HG02610 (cell line): ENCODE results near the gene CT45A9.
"Not testable (repeated sequence)": the region's sequence is repeated elsewhere in the genome, so short reads cannot be mapped to it uniquely, and the experiment has no call there.

ENCODE experiments used
- ATAC-seq: cut with Tn5 transposase; IDR thresholded peaks from one replicate; pipeline ENCODE4 v1.9.1; 2021; ENCODE audit warnings: mild to moderate bottlenecking, moderate library complexity; ENCODE audit not compliant: unreplicated experiment

CT45A9 gene, protein sequence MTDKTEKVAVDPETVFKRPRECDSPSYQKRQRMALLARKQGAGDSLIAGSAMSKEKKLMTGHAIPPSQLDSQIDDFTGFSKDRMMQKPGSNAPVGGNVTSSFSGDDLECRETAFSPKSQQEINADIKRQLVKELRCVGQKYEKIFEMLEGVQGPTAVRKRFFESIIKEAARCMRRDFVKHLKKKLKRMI

DNA sequence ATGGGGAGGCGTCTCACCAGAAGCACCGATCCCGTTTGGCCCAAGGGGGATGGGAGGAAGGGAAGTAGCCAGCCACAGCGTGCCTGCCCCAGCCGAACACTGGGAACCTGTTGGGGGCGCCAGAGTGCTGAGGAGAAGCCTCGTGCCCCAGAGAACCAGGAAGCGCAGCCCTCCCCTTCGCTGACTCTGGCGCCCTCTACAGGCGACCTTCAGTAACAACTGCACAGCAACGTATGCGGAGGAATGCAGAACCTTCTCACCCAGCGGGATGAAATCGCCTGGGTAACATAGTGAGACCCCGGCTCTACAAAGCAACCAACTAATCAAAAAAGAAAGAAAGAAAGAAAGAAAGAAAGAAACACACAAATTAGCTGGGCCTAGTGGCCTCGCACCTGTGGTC is at the start of gene CT45A9:
Gene CT45A9 (minus strand): TSS at position 101 of the 400 bp plus-strand sequence. CDS start 3,751 bp downstream, outside the sequence.
- ATAC-seq = not testable (repeated sequence)

DNA sequence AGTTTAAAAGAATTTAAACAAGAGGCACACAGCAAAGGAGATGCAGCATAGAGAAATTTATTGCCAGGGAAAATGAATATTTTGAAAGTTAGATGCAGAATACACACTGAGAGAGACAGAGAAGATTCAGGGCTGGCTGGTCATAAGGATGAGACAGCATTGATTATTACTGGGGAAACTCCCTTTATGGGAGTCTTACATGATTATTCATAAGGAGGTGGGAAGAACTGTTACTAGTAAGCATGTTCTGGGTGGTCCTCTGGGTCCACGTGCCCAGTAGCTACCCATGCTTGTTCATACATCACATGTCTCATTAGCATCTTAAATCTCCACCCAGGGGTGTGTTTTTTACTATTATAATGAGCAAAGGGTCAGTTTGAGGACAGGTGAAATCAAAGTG is 48.9 kb upstream of the CT45A9 start:
- ATAC-seq = not testable (repeated sequence)

DNA sequence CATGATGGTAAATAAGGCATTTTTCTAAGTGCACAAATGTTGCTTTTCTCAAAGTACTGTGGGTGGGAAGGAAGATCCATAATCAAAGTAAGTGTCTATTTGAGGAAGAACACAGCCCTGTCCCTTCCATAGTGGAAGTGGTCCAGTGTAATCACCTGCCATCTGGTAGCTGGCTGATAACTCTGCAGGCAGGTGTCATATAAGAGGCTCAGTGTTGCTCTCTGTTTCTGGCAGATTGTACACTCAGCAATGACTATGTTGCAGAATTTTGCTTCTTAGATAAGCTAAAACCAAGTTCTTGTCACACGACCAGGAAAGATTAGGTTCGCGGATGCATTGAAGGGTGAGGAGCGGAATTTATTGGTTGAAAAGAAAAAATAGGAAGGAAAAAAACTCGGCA is 42.8 kb upstream of the CT45A9 start:
- ATAC-seq = no peak

DNA sequence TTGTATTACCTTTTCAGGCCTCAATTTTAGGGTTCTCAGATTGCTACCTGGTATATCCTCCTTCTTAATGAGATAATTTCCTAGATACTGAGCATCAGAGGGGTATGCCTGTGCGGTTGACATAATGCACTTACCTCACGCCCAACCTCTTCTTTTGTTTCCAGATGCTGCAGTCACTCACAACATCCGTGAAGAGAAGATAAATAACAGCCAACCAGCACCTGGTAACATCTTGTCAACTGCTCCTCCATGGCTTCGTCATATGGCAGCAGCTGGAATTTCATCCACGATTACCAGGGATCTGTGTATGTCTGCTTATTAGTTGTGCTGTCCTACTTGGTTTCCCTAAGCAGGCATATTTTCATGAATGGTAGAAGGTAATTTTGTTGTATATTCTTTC is 38.6 kb upstream of the CT45A9 start:
- no peak for ATAC-seq

DNA sequence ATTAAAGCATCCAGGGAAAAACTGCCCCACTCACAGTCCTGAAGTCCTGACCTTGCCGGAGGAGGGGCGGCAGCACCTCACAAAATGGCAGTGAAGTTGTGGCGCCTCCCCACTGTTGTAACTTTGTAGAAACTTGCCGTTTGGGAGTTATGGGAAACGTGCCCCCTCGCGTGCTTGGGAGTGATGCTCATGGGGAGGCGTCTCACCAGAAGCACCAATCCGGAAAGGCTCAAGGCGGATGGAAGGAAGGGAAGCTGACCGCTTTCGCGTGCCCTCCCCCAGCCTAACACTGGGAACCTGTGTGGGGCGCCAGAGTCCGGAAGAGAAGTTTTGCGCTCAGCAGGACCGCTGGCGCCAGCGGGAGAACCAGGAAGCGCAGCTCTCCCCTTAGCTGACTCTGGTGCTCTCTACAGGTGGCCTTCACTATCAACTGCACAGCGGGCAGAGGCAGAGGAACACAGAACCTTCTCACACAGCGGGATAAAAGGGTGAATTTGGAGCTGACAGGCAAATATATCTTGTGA is 21.7 kb upstream of the CT45A9 start, which contains the start of the genes CT45A10 and SAGE1:
Gene CT45A10 (minus strand): TSS at position 151 of the 524 bp plus-strand sequence. CDS start 8,100 bp downstream, outside the sequence.
Gene SAGE1 (plus strand): TSS at position 423 of the 524 bp plus-strand sequence. CDS start 2,527 bp downstream, outside the sequence.
- ATAC-seq = no peak

DNA sequence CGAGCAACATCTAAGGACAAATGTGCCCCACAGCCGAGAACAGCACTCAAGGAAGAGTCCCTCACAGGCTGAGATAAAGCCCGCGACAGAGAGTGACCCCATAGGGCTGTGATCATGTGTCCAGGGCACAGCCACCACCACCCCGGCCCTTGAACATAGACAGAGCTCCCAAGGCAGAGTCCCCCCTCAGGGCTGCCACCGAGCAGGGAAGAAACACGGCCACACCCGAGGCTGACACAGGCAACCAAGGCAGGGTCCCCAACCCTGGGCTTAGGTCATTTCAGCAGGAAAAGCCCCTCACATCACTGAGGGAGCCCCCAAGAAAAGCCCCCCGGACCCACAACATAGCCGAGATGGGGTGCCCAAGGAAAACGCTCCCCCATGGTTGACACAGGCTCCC is 21.2 kb upstream of the CT45A9 start:
- ATAC-seq = no peak

DNA sequence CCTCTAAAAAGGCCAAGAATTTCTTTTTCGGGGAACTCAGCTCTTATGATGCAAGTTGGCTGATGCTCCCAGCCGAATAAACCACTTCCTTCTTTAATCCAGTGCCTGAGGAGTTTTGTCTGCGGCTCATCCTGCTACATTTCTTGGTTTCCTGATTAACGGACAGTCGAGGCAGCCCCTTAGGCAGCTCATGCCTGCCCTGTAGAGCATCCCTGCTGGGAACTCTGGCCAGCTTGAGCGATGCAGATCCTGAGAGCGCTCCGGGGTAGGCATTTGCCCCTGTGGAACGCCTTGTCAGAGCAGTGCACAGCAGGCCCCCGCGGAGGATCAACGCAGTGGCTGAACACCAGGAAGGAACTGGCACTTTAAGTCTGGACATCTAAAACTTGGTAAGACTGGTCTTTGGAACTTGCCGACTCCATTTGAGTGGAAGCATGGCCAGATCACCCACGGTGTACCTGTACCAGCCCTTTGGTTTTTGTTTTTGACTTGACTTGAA is 18.5 kb upstream of the CT45A9 start:
- ATAC-seq = no peak

DNA sequence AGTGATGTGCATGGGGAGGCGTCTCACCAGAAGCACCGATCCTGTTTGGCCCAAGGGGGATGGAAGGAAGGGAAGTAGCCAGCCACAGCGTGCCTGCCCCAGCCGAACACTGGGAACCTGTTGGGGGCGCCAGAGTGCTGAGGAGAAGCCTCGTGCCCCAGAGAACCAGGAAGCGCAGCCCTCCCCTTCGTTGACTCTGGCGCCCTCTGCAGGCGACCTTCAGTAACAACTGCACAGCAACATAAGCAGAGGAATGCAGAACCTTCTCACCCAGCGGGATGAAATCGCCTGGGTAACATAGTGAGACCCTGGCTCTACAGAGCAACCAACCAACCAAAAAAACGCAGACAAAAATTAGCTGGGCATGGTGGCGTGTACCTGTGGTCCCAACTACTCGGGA is 17.4 kb upstream of the CT45A9 start:
- not testable (repeated sequence) for ATAC-seq

DNA sequence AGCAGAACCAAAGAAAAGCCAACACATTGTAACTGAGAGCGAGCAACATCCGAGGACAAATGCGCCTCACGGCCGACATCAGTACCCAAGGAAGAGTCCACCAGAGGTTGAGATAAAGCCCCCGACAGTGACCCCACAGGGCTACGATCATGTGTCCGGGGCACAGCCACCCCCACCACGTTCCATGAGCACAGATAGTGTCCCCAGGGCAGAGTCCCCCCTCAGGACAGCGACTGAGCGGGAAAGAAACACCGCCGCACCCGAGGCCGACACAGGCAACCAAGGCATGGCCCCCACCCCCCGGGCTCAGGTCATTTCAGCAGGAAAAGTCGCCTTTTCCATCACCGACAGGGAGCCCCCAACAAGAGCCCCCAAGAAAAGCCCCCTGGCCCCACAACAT is 16.6 kb upstream of the CT45A9 start:
- ATAC-seq = not testable (repeated sequence)

DNA sequence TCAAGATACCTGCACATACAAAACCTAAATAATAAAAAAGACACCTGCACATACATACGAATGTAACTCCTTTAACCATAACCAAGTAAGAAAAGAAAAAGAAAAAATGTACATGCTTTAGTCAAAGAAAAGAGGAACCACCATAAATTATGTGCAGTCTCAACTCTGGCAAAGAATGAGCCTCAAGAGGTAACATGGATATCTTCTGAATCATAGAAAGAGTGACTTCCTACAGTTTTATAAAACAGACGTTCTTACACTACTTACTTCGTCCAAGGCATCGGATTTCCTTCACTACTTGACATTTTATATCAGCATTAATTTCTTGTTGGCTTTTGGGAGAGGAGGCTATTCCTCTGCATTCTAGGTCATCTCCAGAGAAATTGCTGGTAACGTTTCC is 11.1 kb upstream of the CT45A9 start:
- ATAC-seq = not testable (repeated sequence)

DNA sequence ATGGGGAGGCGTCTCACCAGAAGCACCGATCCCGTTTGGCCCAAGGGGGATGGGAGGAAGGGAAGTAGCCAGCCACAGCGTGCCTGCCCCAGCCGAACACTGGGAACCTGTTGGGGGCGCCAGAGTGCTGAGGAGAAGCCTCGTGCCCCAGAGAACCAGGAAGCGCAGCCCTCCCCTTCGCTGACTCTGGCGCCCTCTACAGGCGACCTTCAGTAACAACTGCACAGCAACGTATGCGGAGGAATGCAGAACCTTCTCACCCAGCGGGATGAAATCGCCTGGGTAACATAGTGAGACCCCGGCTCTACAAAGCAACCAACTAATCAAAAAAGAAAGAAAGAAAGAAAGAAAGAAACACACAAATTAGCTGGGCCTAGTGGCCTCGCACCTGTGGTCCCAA is 17.2 kb downstream of the CT45A9 start, which contains the start of gene CT45A8:
Gene CT45A8 (minus strand): TSS at position 101 of the 400 bp plus-strand sequence. CDS start 3,755 bp downstream, outside the sequence.
- not testable (repeated sequence) for ATAC-seq

DNA sequence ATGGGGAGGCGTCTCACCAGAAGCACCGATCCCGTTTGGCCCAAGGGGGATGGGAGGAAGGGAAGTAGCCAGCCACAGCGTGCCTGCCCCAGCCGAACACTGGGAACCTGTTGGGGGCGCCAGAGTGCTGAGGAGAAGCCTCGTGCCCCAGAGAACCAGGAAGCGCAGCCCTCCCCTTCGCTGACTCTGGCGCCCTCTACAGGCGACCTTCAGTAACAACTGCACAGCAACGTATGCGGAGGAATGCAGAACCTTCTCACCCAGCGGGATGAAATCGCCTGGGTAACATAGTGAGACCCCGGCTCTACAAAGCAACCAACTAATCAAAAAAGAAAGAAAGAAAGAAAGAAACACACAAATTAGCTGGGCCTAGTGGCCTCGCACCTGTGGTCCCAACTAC is 34.4 kb downstream of the CT45A9 start, which contains the start of gene CT45A7:
Gene CT45A7 (minus strand): TSS at position 101 of the 400 bp plus-strand sequence. CDS start 3,747 bp downstream, outside the sequence.
- ATAC-seq = not testable (repeated sequence)

DNA sequence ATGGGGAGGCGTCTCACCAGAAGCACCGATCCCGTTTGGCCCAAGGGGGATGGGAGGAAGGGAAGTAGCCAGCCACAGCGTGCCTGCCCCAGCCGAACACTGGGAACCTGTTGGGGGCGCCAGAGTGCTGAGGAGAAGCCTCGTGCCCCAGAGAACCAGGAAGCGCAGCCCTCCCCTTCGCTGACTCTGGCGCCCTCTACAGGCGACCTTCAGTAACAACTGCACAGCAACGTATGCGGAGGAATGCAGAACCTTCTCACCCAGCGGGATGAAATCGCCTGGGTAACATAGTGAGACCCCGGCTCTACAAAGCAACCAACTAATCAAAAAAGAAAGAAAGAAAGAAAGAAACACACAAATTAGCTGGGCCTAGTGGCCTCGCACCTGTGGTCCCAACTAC is 51.7 kb downstream of the CT45A9 start, which contains the start of gene CT45A2:
Gene CT45A2 (minus strand): TSS at position 101 of the 400 bp plus-strand sequence. CDS start 3,747 bp downstream, outside the sequence.
- not testable (repeated sequence) for ATAC-seq
